PC-9 (cell line): ENCODE data around the gene RELA. TPM values are rescaled to one million over a fixed set of nuclear protein-coding genes. Genes with fewer than 3 reads are reported as not detected.

Experiments used
- BruUV-seq: library from RNA; stranded (reverse); fragments of 400-500 nt; replicated peaks from 2 replicates; lab custom pipeline; 2021; lab: Mats Ljungman, UMichigan
- CTCF ChIA-PET: fragments of 300-600 bp; sonication (Branson Sonifier 250); formaldehyde crosslinking; loops from one replicate; lab custom pipeline; 2022; ENCODE audit warnings: antibody characterized with exemption; lab: Charles Lee
- POLR2A ChIA-PET: fragments of 300-600 bp; sonication (Branson Sonifier 250); formaldehyde crosslinking; loops from one replicate; lab custom pipeline; 2022; ENCODE audit warnings: antibody characterized with exemption; ENCODE audit not compliant: unreplicated experiment; lab: Charles Lee
- DNase-seq, 2 experiments: peaks; one replicate each; pipeline versions ENCODE4 v3.0.0 to v3.0.0-alpha.2; 2015 to 2022; ENCODE audit warnings: mixed read lengths in 1 of 2
- H2AFZ ChIP-seq: fragments of 200-600 bp; sonication (generic); 2 replicates; pipeline ENCODE4 v1.8.1; 2017; ENCODE audit warnings: antibody characterized with exemption
- H3F3A ChIP-seq: fragments of 200-600 bp; sonication (generic); 2 replicates; pipeline ENCODE4 v1.8.1; 2017; ENCODE audit warnings: antibody characterized with exemption, mild to moderate bottlenecking, low read depth; ENCODE audit not compliant: insufficient read depth
- H3K27ac ChIP-seq: fragments of 200-600 bp; sonication (generic); 2 replicates; pipeline ENCODE4 v1.6.1; 2016; ENCODE audit warnings: mixed run types
- H3K27me3 ChIP-seq: fragments of 200-600 bp; sonication (generic); 2 replicates; pipeline ENCODE4 v1.6.1; 2016; ENCODE audit warnings: low read depth, mixed run types; ENCODE audit not compliant: insufficient read depth
- H3K36me3 ChIP-seq: fragments of 200-600 bp; sonication (generic); 2 replicates; pipeline ENCODE4 v1.6.1; 2016; ENCODE audit warnings: low read depth, mixed run types
- H3K4me1 ChIP-seq: fragments of 200-600 bp; sonication (generic); replicated peaks from 2 replicates; pipeline ENCODE4 v1.6.1; 2016; ENCODE audit warnings: mixed run types; ENCODE audit not compliant: insufficient read depth
- H3K4me2 ChIP-seq: fragments of 200-600 bp; sonication (generic); 2 replicates; pipeline ENCODE4 v1.6.1; 2017; ENCODE audit warnings: mixed run types
- H3K4me3 ChIP-seq: fragments of 200-600 bp; sonication (generic); 2 replicates; pipeline ENCODE4 v1.6.1; 2016; ENCODE audit warnings: mixed run types
- H3K79me2 ChIP-seq: fragments of 200-600 bp; sonication (generic); 2 replicates; pipeline ENCODE4 v1.6.1; 2017; ENCODE audit warnings: low read depth, mixed run types
- H3K9me2 ChIP-seq: fragments of 200-600 bp; sonication (generic); 2 replicates; pipeline ENCODE4 v1.8.1; 2017; ENCODE audit warnings: mild to moderate bottlenecking; ENCODE audit not compliant: insufficient read depth
- H3K9me3 ChIP-seq: fragments of 200-600 bp; sonication (generic); 2 replicates; pipeline ENCODE4 v1.8.1; 2016; ENCODE audit warnings: low read depth; ENCODE audit not compliant: insufficient read depth
- H4K20me1 ChIP-seq: fragments of 200-600 bp; sonication (generic); 2 replicates; pipeline ENCODE4 v1.8.1; 2017; ENCODE audit not compliant: insufficient read depth
- CTCF ChIP-seq: fragments of 200-600 bp; sonication (generic); conservative IDR thresholded peaks from 2 replicates; pipeline ENCODE4 v1.6.1; 2017; ENCODE audit warnings: mixed run types, antibody characterized with exemption, mild to moderate bottlenecking, moderate library complexity
- EZH2 ChIP-seq: fragments of 200-600 bp; sonication (generic); IDR thresholded peaks from 2 replicates; pipeline ENCODE4 v1.8.0; 2017; ENCODE audit warnings: antibody characterized with exemption, low read depth
- intact Hi-C: fragments of 100-400 bp; cut with micrococcal nuclease; formaldehyde crosslinking; loops from one replicate; pipeline ENCODE4 v1.10.0; 2022; ENCODE audit not compliant: unreplicated experiment
- total RNA-seq: library from RNA; stranded (reverse); gene quantifications from 2 replicates; pipeline ENCODE4 v1.2.3, GENCODE V29; 2021

Gene RELA
- total RNA-seq, 1 experiment from 2014 or later: 86.8 TPM

DNA sequence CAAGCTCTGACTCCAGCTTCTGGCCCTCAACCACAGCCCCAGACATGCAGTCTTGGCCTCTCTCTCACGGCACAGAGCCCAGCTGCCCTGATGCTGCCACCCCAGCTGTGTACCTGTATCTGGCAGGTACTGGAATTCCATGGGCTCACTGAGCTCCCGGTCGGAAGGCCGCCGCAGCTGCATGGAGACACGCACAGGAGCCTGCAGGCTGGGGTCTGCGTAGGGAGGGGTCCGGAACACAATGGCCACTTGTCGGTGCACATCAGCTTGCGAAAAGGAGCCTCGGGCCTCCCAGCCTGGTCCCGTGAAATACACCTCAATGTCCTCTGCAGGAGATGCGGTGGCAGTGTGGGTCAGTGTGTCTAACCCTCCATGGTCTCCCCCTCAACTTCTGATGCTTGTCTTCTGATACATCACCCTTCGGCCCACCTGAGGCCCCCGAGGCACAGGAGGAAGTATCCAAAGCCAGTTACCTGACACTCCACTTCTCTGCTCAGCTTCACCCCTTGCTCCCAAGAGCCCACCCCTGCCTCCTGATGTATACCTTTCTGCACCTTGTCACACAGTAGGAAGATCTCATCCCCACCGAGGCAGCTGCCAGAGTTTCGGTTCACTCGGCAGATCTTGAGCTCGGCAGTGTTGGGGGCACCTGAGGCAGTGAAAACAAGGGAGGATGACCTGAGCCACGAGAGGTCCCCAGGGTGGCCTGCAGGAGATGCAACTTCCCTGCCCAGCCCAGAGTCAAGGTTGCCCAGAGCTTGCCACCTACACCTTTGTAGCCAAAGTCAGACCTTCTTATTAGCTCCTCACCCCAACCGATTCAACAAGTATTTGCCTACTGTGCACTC, 4.3 kb downstream of the RELA start:
- peaks cover 40% of the 10 kb centered on the region for H3K36me3 ChIP-seq
- no peaks in the 10 kb centered on the region for H3K27me3 ChIP-seq
- POLR2A ChIA-PET: no interaction called here
- CTCF ChIA-PET: no interaction called here
- peaks cover 18% of the 10 kb centered on the region for H3F3A ChIP-seq
- DNase-seq: no peak
- no peak overlapping the region for H2AFZ ChIP-seq
- no peaks in the 10 kb centered on the region for H3K9me2 ChIP-seq
- H4K20me1 ChIP-seq: peaks cover 6% of the 10 kb centered on the region
- TF ChIP-seq EZH2 (no peak), CTCF (no peak)
- no peak overlapping the region for H3K4me2 ChIP-seq
- H3K4me3 ChIP-seq: no peak overlapping the region
- no peaks in the 10 kb centered on the region for H3K9me3 ChIP-seq
- peaks cover 24% of the 10 kb centered on the region for H3K79me2 ChIP-seq
- intact Hi-C loops: no loop called here
- H3K27ac ChIP-seq: no peak overlapping the region
- BruUV-seq: no TSS peak
- peaks cover 15% of the 10 kb centered on the region for H3K4me1 ChIP-seq

DNA sequence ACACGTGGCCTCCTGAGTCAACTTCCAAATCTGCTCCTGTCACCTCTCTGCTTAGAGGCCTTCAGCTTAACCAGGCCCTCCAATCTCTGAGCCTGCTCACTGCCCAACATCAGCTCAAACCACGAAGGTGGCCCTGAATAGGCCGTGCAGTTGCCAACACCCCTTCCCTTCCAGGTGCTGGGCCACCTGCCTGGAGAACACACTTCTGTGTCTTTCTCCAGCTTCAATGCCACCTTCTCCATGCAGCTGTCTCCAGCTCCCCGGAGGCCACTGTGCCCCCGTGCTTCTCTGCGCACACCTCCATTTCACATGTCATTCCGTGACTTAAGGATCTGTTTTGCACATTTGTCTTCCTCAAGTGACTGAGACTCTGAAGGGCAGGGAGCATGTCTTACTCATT, 5.3 kb downstream of the RELA start:
- H3K36me3 ChIP-seq: peaks cover 40% of the 10 kb centered on the region
- no peak for DNase-seq
- TF ChIP-seq EZH2: no peak
- no peak for TF ChIP-seq CTCF
- BruUV-seq: no TSS peak
- no peak overlapping the region for H3K27ac ChIP-seq
- intact Hi-C loops: no loop called here
- no peak overlapping the region for H2AFZ ChIP-seq
- H3K4me1 ChIP-seq: peaks cover 20% of the 10 kb centered on the region
- no peaks in the 10 kb centered on the region for H3K9me2 ChIP-seq
- CTCF ChIA-PET: interaction anchor here (0.5 kb wide), 1 partner anchor 54 kb away, joined by 3 read pairs; no protein-coding TSS in a partner anchor
- H3F3A ChIP-seq: peaks cover 22% of the 10 kb centered on the region
- H3K4me3 ChIP-seq: no peak overlapping the region
- H3K9me3 ChIP-seq: no peaks in the 10 kb centered on the region
- H3K4me2 ChIP-seq: no peak overlapping the region
- POLR2A ChIA-PET: no interaction called here
- peaks cover 23% of the 10 kb centered on the region for H3K79me2 ChIP-seq
- H3K27me3 ChIP-seq: no peaks in the 10 kb centered on the region
- H4K20me1 ChIP-seq: peaks cover 6% of the 10 kb centered on the region

DNA sequence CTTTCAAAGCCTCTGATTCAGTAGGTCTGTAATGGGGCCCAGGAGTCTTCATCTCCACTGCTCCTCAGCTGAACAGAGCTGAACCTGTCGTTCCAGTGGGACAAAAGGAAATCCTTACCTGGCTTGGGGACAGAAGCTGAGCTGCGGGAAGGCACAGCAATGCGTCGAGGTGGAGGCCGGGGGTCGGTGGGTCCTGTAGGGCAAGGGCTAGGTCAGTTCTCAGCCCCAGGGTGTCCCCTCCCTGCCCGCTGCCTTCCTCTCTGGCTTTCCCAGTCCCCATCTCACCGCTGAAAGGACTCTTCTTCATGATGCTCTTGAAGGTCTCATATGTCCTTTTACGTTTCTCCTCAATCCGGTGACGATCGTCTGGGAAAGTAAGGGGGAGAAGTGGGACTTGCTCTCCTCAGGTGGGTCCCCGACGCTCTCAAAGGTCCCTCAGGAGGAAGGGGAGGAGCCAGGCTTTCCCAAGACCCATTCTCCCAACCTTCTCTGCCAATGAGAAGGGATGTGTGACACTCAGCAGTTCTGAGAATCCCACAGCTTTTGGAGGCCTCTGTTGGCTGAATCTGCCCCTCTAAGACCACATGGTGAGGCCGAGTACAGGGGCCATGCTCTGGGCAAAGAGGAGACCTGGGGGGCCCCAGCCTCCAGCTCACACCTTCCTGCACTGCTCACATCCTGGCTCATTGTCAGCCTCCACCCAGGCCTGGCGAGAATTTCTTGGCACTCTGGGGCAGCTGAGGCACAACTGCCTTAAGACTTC, 7.0 kb downstream of the RELA start:
- peaks cover 6% of the 10 kb centered on the region for H3K79me2 ChIP-seq
- no peak overlapping the region for H3K4me3 ChIP-seq
- no peaks in the 10 kb centered on the region for H3K9me2 ChIP-seq
- H3K4me1 ChIP-seq: peaks cover 29% of the 10 kb centered on the region
- no TSS peak for BruUV-seq
- peaks cover 34% of the 10 kb centered on the region; the same call in 1 of the 2 replicates for H3K36me3 ChIP-seq
- no peak overlapping the region for H2AFZ ChIP-seq
- POLR2A ChIA-PET: interaction anchor here (0.8 kb wide), 1 partner anchor 18 kb away, joined by 6 read pairs; the partner anchor contains the start of gene SIPA1
- H4K20me1 ChIP-seq: no peaks in the 10 kb centered on the region; the same call in none of the 2 replicates
- CTCF ChIA-PET: no interaction called here
- TF ChIP-seq EZH2: no peak
- TF ChIP-seq CTCF: no peak
- peaks cover 38% of the 10 kb centered on the region for H3F3A ChIP-seq
- intact Hi-C loops: no loop called here
- H3K4me2 ChIP-seq: no peak overlapping the region
- no peaks in the 10 kb centered on the region for H3K27me3 ChIP-seq
- H3K27ac ChIP-seq: no peak overlapping the region
- no peaks in the 10 kb centered on the region for H3K9me3 ChIP-seq
- no peak for DNase-seq
